ENCODE data around the gene MAPK4.

DNA sequence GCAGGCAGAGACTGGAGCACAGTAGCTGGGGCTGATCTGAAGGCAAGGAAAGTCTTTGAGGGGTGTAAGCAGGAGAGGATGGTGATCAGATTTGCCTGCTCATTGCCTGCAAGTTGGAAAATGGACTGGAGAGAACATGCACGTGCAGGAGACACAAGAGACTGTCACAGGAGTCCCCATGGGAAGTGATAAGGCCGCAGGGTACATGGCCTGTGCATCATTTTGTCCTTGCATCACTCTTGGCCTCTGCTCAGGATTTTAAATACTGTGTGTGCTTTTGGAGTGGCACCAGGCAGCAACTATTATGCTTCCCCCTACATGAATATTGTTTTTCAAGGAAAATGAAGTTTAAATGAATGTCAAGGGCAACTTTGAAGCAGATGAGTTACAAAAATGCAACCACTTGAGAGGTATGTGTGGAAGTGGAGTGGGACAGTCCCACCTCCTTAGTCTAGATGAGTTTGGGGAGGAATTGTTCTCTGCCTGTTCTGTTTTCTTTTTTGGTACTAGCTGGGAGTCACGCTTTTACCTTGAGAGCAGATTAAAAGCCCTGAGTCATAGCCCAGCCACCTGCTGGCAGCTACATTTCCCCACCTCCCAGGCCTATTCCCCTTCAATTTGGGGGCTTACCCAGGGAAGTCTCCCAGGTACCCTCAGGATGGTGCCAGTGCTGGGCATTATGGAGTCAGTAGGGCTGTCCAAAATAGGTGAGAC lies 19.3 kb downstream of the MAPK4 start:
- TF ChIP-seq POLR2AphosphoS5 (IDR thresholded peaks at IDR 0.05; ENCODE audit: borderline replicate concordance, low read depth, low read length): no peak
- TF ChIP-seq EZH2 (IDR thresholded peaks at IDR 0.05): no peak

Data from SK-N-MC (cell line).